Choroid plexus epithelial cell (primary cell): ENCODE data around the gene RPL35A.
A peak's percentile ranks its signal among the peaks of the same experiment; 100 is the strongest.
"Not testable (repeated sequence)": the region's sequence is repeated elsewhere in the genome, so short reads cannot be mapped to it uniquely, and the experiment has no call there.

Experiments used
- DNase-seq: peaks from one replicate; pipeline ENCODE4 v3.0.0-alpha.2; 2010; ENCODE audit warnings: low read depth
- H3K4me3 ChIP-seq: 2 replicates; pipeline ENCODE4 v1.5.1; 2011; ENCODE audit warnings: low read depth, mild to moderate bottlenecking, control low read depth, low read length, moderate library complexity
- TF ChIP-seq, protein P1 (sequence below): conservative IDR thresholded peaks from 2 replicates; pipeline ENCODE4 v1.5.1; 2011; ENCODE audit warnings: low read depth, mild to moderate bottlenecking, control low read depth, inconsistent platforms, low read length, moderate library complexity

Gene RPL35A

DNA sequence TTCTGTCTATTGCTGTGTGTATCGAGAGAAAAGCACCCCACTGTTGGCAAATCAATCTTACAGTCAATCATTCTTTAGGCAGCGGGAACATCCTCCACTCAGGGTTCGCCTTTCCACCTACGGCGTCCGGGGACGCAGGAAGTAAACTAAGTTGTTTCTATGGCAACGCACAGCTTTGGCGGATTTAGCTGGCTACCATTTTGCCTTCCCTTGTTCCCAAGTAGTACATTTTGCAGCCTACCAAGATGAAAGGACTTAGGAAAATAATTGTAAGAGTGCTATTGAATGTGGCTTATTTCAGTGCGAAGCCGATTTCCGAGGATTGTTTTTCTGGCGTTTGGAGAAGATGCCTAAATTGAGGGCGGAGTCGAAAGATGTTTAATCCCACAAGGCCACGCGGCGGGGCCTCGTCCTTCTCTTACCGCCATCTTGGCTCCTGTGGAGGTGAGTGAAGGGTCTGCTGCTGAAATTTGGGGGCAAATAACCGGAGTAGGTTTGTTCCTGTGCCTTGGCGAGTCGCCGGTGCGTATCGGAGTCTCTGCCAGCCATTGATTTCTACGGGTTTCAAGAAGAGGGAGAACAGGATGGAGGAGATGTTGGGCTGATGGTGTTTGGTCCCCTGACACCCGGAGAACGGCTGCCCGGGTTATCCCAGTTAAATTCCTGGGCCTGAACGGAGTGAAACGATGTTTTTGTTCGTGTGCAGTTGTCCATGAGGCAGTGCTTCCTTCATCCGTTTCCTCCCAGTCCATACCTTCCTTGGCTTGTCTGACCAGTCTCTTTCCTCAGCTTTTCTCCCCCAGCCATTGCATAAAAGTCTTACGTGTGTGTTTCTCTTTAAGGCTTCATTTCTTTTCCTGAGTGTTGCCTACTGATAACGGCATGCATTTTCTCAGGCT is at the start of gene RPL35A:
Gene RPL35A, plus strand, starts transcription at position 413 of the 899 bp plus-strand sequence. CDS start 778 bp downstream, outside the sequence.
- peak; percentile 96 for DNase-seq
- TF ChIP-seq, protein P1, sequence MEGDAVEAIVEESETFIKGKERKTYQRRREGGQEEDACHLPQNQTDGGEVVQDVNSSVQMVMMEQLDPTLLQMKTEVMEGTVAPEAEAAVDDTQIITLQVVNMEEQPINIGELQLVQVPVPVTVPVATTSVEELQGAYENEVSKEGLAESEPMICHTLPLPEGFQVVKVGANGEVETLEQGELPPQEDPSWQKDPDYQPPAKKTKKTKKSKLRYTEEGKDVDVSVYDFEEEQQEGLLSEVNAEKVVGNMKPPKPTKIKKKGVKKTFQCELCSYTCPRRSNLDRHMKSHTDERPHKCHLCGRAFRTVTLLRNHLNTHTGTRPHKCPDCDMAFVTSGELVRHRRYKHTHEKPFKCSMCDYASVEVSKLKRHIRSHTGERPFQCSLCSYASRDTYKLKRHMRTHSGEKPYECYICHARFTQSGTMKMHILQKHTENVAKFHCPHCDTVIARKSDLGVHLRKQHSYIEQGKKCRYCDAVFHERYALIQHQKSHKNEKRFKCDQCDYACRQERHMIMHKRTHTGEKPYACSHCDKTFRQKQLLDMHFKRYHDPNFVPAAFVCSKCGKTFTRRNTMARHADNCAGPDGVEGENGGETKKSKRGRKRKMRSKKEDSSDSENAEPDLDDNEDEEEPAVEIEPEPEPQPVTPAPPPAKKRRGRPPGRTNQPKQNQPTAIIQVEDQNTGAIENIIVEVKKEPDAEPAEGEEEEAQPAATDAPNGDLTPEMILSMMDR = no peak
- H3K4me3 ChIP-seq = peak within 1 kb of the TSS; percentile 81

DNA sequence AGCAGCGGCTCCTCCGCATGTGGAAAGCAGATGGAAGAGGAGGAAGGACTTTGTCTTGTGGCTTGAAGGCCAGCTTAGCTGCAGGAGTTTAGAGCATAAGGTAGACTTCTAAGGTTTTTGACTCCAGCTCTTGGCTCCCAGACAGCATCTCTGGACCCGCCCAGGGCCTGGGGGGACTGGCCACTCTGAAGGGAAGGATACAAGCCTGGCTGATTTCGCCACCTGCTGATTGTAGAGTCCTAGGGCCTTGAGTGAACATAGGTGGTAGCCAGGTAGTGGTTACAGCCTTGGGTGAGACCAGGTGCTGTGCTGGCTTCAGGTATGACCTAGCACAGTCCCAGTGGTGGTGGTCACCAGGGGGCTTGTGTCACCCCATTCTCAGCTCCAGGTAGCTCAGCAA is 48.4 kb upstream of the RPL35A start:
- DNase-seq = no peak
- no peak overlapping the region for H3K4me3 ChIP-seq
- TF ChIP-seq, protein P1 = no peak

DNA sequence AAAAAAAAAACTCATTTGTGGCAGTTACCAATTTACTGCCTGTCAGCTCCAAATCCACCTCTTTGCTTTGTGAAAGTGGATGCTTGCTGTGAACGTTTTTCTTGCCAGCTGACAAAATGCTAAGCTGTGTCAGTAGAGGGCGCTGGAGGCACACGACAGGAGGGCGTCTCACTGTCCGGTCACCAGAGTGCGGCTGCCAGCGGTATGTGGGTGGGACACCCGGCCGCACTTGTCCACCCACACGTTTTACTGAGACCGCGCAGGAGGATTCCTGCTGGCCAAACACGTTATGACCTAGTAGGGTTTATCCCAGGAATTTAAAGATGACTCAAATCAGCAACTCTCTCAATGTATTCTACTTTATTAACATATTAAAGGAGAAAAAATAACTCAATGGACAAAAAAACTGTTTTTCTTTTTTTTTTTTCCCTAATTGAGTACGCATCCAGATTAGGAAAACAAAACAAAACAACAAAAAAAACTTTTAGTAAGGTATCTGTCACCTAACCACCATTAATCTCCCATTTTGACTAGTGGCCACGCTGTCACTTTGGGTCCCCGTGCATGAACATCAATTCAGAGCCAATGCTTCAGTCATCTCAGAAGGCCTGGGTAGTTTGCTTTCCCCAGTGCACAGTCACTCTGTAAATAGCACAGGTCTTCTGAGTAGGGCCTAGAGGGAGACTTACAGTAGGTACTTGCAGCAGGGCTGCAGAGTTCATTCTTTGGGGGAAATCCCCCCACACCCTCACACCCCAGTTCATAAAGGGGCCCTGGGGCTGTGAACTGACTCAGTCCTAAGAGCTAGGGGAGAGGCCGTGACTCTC is 43.8 kb upstream of the RPL35A start:
- TF ChIP-seq, protein P1 = peak; percentile 96
- peak; percentile 93 for DNase-seq
- H3K4me3 ChIP-seq = no peak overlapping the region

DNA sequence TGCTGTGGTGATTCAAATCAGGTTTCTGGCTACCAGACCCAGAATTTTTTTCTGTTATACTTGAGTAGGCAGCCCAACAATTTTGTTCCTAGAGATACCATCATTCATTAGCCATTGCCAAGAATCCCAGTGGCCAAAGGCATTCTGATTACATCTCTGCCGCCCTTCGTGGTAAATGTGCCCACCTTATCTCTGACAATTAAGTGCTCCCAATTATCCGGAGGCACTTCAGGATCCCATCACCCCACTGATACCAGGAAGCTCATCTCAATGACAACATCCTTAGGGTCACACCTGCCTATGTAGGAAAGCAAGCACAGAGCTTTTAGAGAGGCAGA is 43.2 kb upstream of the RPL35A start:
- TF ChIP-seq, protein P1 = no peak
- no peak for DNase-seq
- no peak overlapping the region for H3K4me3 ChIP-seq

DNA sequence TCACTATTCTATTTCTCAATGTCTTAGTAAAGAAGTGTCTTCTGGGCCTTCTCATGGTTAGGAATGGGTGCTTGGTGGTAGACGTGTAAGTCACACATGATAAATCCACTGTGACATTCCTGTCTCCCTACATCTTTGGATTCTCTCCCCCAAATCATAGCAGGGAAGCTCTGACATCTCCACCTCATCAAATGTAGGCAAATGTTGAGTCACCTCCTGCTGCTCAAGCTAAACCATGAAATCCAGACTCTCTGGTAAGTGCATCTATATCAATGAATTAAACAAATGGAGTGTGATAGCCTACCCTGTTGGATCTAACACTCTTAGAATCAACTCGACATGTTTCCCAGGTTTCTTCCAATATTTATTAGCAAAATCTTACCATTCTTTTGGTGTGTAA is 42.8 kb upstream of the RPL35A start:
- TF ChIP-seq, protein P1 = no peak
- H3K4me3 ChIP-seq = no peak overlapping the region
- DNase-seq = no peak

DNA sequence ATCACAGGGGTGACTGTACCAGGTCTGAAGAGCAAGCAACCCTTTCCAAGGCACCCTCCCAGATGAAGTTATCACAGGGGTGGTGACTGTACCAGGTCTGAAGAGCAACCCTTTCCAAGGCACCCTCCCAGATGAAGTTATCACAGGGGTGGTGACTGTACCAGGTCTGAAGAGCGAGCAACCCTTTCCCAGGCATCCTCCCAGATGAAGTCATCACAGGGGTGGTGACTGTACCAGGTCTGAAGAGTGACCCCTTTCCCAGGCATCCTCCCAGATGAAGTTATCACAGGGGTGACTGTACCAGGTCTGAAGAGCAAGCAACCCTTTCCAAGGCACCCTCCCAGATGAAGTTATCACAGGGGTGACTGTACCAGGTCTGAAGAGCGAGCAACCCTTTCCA is 41.4 kb upstream of the RPL35A start:
- DNase-seq, H3K4me3 ChIP-seq: not testable (repeated sequence)

DNA sequence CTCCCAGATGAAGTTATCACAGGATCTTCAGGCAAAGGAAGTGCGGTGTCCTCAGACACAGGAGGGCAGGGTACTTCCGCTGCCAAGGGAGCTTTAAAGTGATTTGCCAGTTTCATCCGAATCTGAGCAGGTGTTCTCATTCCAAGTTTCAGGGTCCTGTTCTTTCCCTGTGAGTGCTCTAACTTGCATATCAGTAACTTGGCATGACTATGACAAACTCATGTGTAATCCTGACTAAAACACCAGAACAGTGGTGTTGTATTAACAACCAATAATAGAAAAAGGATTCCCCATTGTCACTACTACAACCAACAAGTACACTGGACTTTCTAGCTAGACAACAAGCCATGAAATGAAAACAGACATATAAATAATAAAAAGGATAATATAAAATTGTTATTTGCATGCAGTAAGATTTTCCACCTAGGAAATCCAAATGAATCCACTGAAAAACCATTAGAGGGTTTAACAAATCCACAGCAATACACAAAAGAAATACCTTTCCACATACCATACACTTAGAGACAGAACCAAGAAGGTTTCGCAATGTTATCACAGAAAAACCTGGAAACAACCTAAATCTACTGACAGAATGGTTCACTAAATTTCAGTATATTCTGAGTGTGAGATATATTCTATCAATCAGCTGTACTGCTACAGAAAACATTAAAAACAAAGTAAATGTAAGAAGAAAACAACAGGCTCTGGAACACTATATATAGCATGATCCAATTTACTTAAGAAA is 40.9 kb upstream of the RPL35A start:
- TF ChIP-seq, protein P1 = no peak
- peak; percentile 12 for DNase-seq
- no peak overlapping the region for H3K4me3 ChIP-seq
